Myocyte (in vitro differentiated cells): ENCODE results near the gene SMARCB1. TPM values are rescaled to one million over a fixed set of nuclear protein-coding genes. Genes with fewer than 3 reads are reported as not detected.

ENCODE experiments used
- DNase-seq: peaks from one replicate; pipeline ENCODE4 v3.0.0-alpha.2; 2012; ENCODE audit warnings: low read depth
- total RNA-seq: library from RNA; depleted of rRNA; stranded (reverse); fragments of >200 nt; gene quantifications from 2 replicates; pipeline ENCODE4 v1.2.3, GENCODE V29; 2014

Gene SMARCB1
- total RNA-seq, 1 donor from 2014 or later, result 58.8 TPM

- DNase-seq, result no peak
These were observed 7.0 kb upstream of the SMARCB1 start for GRCh38 chr22:23779731-23780130.

GRCh38 chr22:23780146-23780748, 6.5 kb upstream of the SMARCB1 start:
- DNase-seq, result no peak

GRCh38 chr22:23781065-23781464, 5.7 kb upstream of the SMARCB1 start:
- no peak for DNase-seq

- DNase-seq, result peak; percentile 75
These were observed 5.1 kb upstream of the SMARCB1 start for GRCh38 chr22:23781511-23782183.

GRCh38 chr22:23782252-23782651, 4.5 kb upstream of the SMARCB1 start:
- DNase-seq, result no peak

- no peak for DNase-seq
These were observed 4.1 kb upstream of the SMARCB1 start for GRCh38 chr22:23782703-23783102.

- DNase-seq, result peak; percentile 56
These were observed 3.3 kb upstream of the SMARCB1 start for GRCh38 chr22:23783265-23784150.

- DNase-seq, result peak; percentile 93
These were observed 2.5 kb upstream of the SMARCB1 start for GRCh38 chr22:23784215-23784732.

GRCh38 chr22:23786261-23786710, 480 bp upstream of the SMARCB1 start:
- no peak for DNase-seq

- no peak for DNase-seq
These were observed 782 bp downstream of the SMARCB1 start for GRCh38 chr22:23787600-23787896.

GRCh38 chr22:23787910-23788309, 1.1 kb downstream of the SMARCB1 start:
- DNase-seq, result no peak

GRCh38 chr22:23789121-23789520, 2.4 kb downstream of the SMARCB1 start:
- no peak for DNase-seq

- DNase-seq, result peak; percentile 58
These were observed 2.9 kb downstream of the SMARCB1 start for GRCh38 chr22:23789638-23790037.

GRCh38 chr22:23790819-23791737, 4.3 kb downstream of the SMARCB1 start:
- DNase-seq, result peak; percentile 40

GRCh38 chr22:23791738-23792645, 5.2 kb downstream of the SMARCB1 start:
- DNase-seq, result peak; percentile 66

- DNase-seq, result no peak
These were observed 6.6 kb downstream of the SMARCB1 start for GRCh38 chr22:23793326-23793725.

GRCh38 chr22:23796461-23796860, 9.7 kb downstream of the SMARCB1 start:
- DNase-seq, result peak; percentile 43

GRCh38 chr22:23800297-23801237, 13.8 kb downstream of the SMARCB1 start:
- no peak for DNase-seq
